HG02870 (cell line): ENCODE measurements around the gene PLCD4.

Experiments
- ATAC-seq: cut with Tn5 transposase; IDR thresholded peaks from one replicate; pipeline ENCODE4 v1.9.1; 2021; ENCODE audit warnings: mild to moderate bottlenecking, moderate library complexity; ENCODE audit not compliant: unreplicated experiment

PLCD4 gene

GRCh38 chr2:218662377-218662776 lies 54.7 kb downstream of the PLCD4 start:
- no peak for ATAC-seq

DNA sequence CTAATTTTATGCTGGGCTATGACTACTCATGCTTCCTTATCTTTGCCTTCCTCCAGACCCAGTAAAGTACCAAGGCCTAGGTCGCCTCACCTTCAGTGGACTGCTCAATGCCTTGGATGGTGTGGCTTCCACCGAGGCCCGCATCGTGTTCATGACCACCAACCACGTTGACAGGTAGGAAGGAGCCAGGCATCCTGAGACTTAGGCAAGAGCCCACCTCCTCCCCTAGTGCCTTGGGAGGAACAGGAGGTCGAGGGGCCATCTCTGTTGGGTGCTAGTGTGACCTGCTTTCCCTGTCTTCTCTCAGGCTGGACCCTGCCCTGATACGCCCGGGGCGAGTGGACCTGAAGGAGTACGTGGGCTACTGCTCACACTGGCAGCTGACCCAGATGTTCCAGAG lies 55.1 kb downstream of the PLCD4 start:
- ATAC-seq: no peak

DNA sequence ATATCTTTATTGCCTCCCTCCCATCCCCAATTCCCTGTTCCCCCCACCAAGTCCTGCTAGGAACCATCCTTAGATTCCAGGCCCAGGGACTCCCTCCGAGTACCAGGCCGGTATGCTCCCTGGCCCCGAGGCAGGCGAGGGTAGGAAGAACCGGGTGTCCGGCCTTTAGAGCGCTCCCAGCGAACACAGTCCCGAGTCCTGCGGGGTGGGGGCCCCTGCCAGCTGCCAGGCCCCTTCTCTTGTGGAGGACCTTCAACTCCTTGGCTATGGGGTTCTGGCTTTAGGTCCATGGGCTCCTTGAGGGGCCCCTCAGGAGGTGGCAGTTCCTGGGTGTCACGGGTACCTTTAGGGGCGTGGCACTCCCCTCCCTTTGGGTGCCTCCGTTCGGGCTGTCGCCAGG lies 56.2 kb downstream of the PLCD4 start:
- ATAC-seq: no peak

DNA sequence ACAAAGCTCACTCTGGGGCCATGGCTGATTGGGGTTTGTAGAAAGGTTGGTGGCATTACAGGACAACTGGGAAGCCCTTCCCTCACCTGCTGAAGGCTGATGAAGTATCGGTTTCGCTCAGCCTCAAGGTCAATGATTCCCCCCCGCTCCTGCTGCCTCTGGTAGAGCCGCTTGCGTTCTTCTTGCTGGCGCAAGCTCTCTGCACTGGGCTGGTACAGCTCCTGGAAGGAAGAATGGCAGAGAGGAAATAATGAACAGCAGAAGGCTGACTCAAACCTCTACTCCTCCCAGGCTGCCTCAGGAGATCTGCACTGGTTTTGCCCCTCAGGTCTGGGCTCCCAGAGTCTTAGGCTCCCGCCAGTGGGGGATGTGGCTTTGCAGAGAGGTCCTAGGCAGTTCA lies 57.0 kb downstream of the PLCD4 start:
- no peak for ATAC-seq

DNA sequence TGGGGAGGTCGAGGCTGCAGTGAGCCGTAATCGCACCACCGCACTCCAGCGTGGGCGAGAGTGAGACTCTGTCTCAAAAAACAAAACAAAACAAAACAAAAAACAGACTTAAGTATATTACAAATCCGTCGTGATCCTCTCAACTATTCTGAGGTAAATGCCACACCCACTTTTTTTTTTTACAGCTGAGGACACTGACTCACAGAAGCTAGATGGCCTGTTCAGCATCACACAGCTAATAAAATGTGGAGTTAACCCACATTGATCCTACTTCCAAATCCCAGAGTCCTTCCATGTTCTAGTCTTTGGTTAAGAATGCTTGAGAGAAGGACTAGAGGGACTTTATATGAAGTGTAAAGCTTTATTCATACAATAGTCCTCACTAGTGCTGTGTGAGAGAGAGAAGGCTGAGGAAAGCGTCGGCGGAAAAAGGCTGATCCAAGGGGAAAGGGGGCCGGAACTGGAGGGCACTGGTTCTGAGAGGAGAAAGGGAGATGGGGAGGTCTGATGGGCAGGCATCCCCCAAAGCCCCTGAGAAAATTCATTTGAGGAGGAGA lies 63.5 kb downstream of the PLCD4 start:
- no peak for ATAC-seq

DNA sequence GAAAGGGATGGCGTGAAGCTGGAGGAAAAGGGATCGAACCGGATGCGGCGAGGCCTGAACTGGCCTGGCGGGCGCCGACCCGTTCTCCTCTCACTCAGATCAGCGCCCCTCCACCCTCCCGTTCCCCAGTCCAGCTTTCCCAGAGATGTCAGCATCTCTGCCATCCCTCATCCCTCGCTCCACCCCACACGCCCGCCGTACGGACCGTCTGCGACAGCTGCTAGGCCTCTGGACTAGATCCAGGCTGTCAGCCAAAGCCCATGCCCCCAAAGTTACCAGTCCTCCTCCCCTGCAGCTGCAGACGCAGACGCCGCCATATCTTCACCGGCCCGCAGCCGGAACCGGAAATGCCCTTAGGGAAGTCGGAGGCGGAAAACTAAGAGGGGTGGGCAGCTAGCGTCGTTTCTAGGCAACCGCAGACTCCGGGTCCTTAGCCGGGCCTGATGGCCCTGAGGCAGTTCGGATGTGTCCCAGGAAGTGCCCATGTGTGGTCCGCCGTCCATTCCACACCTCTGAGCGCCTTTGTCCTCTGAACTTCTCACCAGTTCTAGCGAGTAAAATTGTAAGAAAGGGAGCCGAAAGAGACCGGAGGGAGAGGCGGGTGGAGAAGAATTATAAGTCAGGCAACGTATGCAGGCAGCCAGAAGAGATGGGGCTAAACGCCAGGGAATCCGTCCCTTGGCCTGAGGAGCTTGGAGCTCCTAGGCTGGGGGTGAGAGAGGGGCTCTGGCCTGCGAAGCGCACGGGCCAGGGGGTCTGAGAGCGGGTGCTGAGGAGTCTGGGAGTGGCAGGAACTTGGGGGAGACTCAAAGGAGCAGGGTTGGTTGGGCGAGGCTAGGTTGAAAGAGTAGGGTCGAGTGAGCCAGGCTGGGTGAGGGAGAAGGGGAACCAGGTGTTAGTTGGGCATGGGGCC lies 64.2 kb downstream of the PLCD4 start, which contains the start of the genes RNF25 and STK36:
TSS of gene RNF25 (minus strand) at position 349 of the 913 bp plus-strand sequence. CDS start at position 317, 32 bp downstream.
TSS of gene STK36 (plus strand) at position 433 of the 913 bp plus-strand sequence. CDS start 744 bp downstream, outside the sequence.
- peak; percentile 96 for ATAC-seq

- no peak for ATAC-seq
Observed at GRCh38 chr2:218679119-218679518, 71.4 kb downstream of the PLCD4 start.

DNA sequence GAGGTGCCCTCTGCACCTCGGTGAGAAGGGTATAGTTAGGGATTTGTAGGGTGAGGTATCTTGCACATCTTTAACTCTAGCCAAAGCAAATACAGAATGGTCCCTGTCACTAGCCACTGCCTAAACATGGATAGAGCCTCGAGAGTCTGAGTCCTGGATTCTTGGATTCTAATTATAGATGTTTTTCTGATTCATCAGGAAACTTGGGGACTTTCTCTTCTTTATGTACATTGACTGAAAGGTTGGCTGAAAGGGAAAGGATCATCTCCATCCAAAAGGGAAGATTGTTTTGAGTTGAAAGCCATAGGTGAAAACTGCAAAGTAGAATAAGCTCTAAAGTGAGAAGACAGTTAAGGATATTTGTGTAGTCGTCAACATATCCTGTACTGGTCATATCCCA lies 72.4 kb downstream of the PLCD4 start:
- no peak for ATAC-seq
